SKM-1 (cell line): ENCODE results near the gene ALDH1L2.
A peak's percentile ranks its signal among the peaks of the same experiment; 100 is the strongest.
"Not testable (repeated sequence)": the region's sequence is repeated elsewhere in the genome, so short reads cannot be mapped to it uniquely, and the experiment has no call there.

Experiments
- DNase-seq: peaks from one replicate; lab custom pipeline; 2025; ENCODE audit not compliant: unreplicated experiment; lab: John Stamatoyannopoulos, UW

The ALDH1L2 gene

DNA sequence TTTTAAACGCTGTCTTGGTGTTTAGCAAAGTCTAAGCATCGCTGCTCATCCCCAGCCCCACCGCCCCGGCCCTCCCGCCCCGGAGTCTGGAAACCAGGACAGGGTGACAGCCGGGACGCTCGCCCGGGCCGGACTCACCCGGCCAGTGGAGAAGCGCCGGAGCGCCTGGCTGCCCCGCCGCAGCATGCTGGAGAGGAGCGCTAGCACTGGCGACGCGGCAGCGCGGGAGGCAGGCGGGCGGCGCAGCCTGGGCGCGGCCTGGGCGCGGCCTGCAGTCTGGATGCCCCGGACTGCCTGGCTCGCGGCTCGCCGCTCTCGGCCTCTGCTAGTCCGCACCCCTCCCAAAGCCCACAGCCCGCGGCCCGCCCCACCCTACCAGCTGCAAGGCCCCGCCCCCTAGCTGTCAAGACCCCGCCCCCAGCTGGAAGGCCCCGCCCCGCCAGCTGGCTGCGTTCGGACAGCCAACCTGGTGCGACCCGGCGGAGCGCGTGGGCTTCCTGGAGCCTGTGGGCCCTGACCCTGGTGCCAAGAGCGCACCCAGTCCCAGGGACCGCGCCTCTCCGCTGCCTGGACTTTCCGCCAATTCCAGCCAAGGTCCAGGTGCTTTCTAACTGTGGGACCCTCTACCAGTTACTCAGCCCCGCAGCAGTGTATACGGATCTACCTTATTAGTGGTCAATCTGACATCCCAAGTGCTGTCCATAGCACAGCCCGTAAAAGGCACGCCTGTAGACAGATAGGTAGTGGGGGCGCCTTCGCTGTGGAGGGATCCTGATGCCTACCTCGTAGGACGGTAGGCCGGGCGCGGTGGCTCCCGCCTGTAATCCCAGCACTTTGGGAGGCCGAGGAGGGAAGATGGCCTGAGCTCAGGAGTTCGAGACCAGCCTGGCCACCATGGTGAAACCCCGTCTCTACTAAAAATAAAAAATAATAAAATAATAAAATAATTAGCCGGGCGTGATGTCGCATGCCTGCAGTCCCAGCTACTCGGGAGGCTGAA, at the start of gene ALDH1L2:
TSS of gene ALDH1L2 (minus strand) at position 208 of the 1,000 bp plus-strand sequence. CDS start at position 186, 22 bp downstream.
- DNase-seq = peak; percentile 2

DNA sequence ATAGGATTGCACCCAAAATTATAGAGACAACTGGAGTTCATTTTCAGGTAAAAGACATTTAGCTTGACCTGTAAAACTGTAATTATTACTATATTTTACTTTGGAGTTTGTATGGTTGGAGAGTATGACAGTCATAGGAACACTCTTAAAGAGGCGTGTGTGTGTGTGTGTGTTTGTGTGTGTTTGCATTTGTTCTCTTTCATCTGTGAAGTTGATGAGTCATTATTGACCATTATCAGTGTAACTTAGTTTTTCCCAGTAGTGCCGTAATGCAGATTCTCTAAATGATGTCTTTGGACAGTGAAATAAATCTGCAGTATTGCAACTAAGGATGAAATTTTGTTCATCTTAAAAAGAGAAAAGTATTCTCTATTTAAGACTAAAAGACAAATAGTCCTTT, 36.3 kb upstream of the ALDH1L2 start:
- no peak for DNase-seq

DNA sequence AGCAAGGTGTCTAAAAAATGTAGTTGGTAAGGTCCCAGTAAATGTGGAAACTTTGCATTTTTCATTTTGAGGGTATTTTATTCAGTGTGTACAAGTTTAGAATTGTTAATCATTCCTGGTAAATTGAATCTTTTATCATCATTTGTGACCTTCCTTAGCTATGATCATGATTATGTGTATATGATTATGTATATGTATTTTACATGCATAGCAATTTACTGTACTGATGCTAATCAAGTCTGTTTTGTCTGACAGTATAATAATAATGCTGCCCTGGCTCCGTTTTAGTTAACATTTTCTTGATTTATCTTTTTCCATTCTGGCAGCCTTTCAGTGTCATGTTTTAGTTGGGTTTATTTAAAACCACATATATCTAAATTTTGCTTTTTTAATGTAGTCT, 32.7 kb upstream of the ALDH1L2 start:
- DNase-seq = no peak

DNA sequence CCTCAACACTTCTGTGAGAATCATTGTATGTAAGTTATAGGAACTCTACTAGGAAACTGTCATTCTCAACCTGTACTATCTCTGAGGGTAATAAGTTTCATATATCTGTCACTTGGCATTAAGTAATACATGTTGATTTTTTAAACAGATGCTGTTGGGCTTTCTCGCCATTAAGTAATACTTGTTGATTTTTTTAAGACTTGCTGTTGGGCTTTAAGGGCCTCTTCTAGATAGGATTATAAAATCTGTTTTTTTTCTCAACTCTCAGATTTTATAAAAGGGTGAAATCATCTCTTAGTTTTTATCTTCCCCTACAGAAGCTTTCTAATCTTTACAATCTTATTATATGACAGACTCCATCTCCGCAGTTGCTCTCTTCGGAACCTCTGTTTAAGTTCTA, 28.8 kb upstream of the ALDH1L2 start:
- DNase-seq = no peak

DNA sequence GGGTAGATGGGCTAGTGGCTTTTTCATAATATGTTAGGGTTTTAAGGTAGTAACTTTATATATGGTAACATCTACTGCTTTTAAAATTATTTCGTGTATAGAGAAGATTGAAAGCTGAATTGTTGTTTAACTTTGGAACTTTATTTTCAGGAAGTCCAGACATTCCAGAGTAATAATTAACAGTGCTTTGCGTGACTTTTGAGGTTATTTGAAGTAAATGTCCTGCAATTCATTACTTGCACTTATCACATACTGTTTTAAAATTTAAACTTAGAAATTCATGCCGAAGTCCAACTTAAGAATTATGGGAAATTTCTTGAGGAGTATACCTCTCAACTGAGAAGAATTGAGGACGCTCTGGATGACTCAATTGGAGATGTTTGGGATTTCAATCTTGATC, 26.6 kb upstream of the ALDH1L2 start:
- DNase-seq = no peak

DNA sequence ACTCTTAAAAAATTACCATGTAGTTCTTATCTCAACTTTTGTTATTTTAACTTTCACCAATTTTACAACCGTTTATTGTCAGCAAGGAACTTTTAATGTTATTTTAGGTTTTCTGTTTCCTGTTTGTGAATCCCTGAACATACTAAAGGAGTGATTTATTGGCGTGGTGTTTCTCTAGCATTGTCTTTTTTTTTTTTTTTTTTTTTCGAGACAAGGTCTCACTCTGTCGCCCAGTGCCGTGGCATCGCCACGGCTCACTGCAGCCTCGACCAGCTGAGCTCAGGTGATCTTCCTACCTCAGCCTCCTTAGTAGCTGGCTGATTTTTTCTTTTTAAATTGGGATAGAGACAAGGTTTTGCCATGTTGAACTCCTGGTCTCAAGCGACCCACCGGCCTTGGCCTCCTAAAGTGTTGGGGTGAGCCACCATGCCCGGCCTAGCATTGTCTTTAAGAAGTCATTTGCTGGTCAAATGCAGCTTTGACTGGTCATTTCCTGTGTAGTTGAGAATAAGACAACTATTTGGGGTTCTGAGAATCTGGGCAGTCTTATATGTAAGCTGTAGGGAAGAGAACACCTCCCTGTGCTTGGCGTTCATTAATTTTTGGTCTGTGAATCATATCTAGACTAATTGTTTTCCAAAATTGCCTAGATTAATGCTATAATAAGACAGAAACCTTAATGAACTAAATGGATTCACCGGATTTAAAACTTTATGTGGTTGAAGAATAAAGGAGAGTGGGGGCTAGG, 25.4 kb upstream of the ALDH1L2 start:
- no peak for DNase-seq

DNA sequence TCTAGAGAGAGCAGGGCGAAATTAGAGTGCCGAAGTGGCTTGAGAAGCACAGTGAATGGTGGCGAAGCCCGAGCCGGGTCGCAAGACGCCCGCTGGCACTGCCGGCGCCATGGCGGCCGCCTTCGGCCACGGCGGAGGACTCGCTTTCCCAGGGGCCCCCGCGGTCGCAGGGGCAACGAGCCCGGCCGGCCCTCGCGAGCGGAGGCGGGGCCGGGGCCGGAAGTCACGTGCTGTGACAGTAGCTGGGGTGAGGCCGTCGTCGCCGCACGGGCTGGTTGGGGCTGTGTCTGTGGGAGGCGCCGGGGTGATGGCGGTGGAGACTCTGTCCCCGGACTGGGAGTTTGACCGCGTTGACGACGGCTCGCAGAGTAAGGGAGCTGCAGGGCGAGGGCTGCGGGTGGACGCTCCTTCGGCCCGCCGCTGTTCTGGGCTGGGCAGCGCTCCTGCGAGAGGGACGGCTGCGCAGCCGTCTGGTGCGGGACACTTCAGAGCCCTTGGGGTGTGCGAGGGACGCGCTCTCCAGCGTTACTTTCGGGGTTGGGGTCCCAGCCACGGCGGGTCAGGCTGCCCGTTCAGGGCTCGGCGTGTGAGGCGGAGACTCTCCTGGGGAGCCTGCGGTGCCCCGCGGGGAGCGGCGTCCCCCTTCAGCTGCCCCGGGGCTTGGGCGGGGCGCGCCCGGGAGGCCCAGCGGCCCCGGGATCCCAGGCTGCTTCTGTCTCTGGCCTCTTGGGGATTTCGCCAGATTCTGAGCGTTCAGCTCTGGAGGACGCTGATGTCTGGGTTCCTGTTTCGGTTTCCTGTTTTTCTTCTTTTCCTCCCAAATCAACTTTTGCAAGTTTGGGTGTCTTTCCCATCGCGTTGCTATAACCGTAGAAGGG, 23.5 kb upstream of the ALDH1L2 start, which contains the start of gene WASHC4:
TSS of gene WASHC4 (plus strand) at position 238 of the 878 bp plus-strand sequence. CDS start at position 308, 70 bp downstream.
- peak; percentile 50 for DNase-seq

DNA sequence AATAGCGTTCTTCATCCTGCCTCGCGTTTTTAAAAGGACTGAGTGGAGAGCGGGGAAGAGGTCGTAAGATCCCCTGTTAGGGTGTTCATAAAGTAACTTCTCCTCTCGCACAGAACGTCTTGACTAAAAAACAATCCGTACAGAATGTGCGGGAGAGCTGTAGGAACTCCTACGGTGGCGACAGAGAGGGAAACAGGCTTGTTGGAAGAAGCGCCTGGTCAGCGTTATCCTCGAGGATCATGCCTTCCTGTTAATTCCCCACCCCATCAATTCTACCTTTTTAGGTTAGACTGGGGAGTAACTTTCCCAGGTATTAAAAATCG, 22.9 kb upstream of the ALDH1L2 start:
- no peak for DNase-seq

DNA sequence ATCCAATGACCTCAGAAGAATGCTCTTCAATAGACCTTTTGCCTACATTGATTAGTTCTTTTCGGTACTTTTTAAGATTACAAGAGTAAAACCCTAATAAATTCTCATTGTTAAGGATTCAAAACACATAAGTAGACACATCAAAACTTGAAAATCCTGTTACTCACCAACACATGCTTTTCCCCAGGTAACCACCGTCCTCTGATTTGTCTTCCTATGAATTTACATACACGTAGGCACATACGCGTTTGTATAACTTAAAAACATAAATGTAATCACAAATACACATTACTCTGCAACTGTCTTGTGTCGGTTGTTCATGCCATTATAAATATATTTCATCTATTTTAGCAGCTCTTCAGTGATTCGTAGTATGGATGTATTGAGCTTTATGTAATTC, 22.4 kb upstream of the ALDH1L2 start:
- DNase-seq = no peak

DNA sequence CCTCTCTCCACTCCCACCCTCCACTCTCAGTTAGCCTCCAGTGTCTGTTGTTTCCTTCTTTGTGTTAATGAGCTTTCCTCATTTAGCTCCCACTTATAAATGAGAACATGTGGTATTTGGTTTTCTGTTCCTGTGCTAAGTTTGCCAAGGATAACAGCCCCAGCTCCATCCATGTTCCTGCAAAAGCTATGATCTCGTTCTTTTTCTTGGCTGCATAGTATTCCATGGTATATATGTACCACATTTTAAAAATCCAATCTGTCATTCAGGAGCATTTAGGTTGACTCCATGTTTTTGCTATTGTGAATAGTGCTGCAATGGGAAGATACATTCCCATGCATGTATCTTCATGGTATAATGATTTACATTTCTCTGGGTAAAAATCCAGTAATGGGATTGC, 20.5 kb upstream of the ALDH1L2 start:
- DNase-seq = no peak

DNA sequence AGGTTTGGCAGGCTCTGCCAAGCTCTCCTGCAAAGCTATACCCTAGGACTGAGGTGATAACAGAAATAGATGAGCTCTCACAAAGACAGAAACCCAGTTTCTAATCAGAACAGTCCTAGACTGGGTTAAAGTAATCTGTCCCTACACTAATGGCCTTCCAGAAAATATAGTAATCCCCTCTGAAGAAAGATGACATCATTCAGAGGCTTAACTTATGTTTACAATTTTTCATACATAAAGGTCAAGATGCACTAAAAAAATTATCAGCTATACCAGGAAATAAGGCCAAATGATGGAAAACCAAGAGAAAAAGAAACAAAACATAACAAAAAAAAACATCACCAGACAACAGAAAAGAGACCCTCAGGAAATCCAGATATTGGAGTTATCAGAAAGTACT, 18.4 kb upstream of the ALDH1L2 start:
- no peak for DNase-seq

DNA sequence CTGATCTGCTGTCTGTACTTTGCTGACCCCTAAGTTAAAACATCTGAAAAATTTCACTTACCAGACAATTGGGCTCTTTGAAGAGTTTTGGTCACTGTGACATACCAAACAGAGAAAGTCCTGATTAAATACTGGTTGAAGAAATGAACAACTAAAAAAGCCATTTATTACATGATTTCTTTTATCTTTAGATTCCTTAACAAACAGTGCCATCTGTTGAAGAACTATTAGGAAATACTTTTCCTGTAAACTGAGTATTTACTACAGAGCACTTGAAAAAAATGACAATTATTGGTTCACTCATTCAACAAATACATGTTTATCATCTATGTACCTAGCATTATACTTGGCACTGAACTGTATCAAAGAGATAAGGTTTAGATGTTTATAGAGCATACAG, 16.7 kb upstream of the ALDH1L2 start:
- DNase-seq = no peak

DNA sequence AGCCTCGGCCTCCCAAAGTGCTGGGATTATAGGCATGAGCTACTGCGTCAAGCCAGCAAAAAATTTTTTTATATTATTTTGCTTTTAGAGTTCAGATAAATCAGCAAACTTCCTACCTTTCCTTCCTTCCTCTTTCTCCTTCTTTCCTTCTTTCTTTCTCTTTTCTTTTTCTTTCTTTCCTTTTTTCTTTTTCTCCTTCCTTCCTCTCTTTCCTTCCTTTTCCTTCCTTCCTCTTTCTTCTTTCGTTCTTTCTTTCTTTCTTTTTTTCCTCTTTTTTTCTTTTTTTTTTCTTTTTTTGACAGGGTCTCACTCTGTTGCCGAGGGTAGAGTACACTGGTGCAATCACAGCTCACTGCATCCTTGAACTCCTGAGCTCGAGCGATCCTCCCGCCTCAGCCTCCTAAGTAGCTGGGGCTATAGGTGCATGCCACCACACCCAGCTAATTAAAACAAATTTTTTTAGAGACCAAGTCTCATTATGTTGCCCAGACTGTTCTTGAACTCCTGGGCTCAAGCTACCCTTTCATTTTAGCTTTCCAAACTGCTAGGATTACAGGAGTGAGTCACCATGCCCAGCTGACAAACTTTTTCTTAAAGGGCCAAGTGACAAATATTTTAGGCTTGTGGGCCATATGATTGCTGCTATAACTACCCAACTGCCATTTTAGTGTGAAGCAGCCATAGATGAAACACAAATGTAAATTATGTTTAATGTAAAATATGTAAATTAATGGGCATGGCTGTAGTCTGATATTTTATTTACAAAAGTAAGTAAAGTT, 16.1 kb upstream of the ALDH1L2 start:
- DNase-seq = no peak

DNA sequence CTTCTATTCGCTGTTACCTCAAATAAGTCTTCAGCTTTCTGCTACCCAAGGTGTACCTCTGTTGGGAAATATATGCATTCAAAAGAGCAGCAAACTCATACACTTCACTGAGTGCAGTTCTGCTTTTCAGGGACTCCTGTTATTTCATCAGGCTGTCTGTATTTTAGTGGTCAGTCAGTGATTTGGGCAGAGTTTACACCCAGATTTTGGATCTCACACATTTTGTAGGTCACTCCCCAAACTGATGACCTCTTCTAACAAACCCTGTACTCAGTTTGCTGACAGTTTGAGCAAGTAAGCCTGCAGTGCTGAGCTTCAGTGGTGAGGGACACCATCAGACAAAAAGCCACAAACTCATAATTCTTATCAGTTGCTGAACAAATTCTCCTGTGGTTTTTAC, 15.1 kb upstream of the ALDH1L2 start:
- DNase-seq = no peak

DNA sequence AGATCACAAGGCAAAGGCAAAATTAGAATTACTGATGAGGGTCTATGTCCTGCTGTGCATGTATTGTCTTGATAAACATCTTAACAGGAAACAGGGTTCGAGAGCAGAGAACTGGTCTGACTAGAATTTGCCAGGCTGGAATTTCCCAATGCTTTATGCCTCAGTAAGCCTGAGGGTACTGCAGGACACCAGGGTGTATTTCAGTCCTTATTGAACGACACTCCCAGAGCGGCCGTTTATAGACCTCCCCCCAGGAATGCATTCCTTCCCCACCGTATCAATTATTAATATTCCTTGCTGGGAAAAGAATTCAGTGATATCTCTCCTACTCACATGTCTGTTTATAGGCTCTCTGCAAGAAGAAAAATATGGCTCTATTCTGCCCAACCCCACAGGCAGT, 11.1 kb upstream of the ALDH1L2 start:
- not testable (repeated sequence) for DNase-seq

DNA sequence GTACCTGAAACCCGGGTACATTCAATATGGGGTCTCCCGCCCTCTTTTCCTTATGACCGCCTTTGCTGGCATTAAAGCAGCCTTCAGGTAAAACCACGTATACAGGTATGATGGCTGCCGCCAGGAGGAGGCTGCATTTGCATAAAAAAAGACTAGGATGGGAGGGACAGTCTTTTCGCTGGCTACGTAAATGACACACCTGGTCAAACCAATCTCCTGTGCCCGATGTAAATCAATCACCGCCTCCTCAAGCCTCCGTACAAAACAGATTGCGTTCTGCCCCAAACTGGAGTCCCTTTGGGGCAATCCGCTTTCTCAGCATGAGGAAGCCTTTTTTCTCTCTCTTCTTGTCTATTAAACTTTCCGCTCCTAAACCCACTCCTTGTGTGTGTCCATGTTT, 8.1 kb upstream of the ALDH1L2 start:
- DNase-seq = no peak

DNA sequence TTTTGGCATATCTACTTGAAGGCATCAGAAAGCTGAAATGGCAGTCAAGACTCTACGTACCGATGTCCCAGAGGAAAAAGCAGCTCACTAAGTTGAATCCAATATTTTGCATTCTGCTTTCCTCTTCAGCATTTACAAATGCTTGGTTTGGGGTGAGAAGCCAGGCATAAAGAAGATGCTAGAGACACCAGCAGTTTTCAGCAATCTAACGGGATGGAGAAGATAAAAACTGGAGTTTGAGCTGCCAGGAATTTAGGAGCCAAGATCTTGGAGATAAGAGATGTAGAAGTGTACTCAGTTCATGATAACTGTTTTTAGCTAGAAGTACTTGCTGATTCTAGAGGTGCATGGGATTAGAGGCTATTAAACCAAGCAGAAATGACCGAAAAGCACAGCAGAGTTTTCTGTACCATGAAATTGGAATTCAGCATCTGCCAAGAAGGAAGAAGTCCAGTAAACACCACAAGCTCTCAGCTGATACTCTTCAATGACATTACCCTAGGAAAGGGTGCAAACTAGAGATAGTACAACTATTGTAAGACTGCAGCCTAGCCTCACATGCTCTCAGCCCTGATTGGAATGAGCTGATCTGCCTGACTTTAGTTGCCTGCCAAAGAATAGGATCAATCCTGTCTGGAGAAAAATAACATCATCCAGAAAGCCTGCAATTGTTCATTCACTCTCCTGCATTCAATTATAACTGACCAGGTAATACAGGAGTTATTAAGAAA, 7.4 kb upstream of the ALDH1L2 start:
- DNase-seq = no peak

DNA sequence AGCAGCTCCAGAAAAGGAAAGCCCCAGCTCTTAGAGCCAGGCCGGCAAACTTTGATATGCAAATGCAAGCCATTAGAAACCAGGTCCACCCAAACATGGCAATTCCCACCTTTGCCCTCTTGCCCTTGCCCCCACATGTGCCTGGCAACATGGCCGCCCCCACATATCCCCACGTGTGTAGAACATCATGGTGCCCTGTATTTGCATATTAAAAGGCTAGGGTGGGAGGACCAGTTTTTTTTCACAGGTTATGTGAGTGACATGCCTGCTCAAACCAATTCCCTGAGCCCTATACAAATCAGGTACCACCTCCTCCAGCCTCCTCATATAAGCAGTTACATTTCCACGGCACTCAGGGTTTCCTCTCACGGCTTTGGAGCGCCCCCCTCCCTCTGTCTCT, 6.1 kb upstream of the ALDH1L2 start:
- DNase-seq = no peak

DNA sequence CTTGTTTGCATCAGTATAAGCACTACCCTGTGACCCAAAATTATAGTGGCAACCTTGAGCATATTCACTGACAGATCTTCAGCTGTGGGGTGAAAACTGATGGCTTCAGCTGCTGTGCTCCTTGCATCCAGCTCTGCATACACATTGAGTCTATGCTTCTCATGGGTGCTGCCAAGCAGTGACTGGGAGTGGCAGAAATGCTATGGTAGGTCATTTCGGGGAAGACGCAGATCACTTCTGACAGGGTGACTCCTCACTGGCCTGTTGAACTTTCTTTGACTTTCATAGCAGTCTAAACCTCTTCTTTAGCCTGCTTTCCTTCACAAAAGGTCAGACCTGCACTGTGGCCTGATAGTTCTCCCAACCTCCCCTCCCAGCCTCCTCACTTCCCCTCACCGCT, 5.6 kb upstream of the ALDH1L2 start:
- no peak for DNase-seq

DNA sequence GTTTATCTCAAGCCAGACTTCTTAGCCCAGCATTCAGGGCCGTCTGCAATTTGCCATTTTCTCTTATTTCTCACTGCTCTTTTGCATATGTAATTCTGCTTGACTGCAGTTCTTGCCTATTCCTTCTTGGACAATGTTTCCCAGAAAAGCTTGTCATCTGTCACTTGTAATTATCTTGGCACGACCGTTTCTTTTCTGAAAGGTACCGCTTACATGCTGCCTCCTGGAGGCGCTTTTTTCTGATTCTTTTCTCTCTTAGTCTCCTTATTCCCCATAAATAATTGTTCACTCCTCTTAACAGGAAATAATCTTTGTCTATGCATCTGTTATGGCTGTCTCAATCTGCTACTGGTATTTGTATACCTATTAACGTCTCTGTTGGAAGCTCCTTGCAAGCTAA, 1.2 kb upstream of the ALDH1L2 start:
- DNase-seq = no peak
